Pancreas (tissue), 10 donors: ENCODE measurements around the gene SLC4A5. TPM values are rescaled to one million over a fixed set of nuclear protein-coding genes. Genes with fewer than 3 reads are reported as not detected.
"Not testable (repeated sequence)": the region's sequence is repeated elsewhere in the genome, so short reads cannot be mapped to it uniquely, and the experiment has no call there.

Experiments
- ATAC-seq, 4 donors: fragments of 200-7000 bp; cut with Tn5 transposase; one replicate each; pipeline versions ENCODE4 v1.8.0 to v1.9.1; 2020; ENCODE audit warnings: mild to moderate bottlenecking in 4 of 4, moderate library complexity in 4 of 4
- DNase-seq, 6 donors: peaks; one replicate each; pipeline ENCODE4 v3.0.0-alpha.2; 2020
- FAIRE-seq: peaks from 2 replicates; lab custom pipeline; 2012; peaks lifted over from hg19 to GRCh38; lab: Jason Lieb, UNC
- H3K27ac ChIP-seq, 4 donors: fragments of 200-600 bp; sonication (generic); 1 replicate in 3 of 4; 2 replicates in 1 of 4; pipeline versions ENCODE4 v1.5.0 to v1.8.0; 2020
- H3K27me3 ChIP-seq, 4 donors: fragments of 200-600 bp; one replicate each; pipeline ENCODE4 v1.8.0; 2021
- H3K36me3 ChIP-seq, 3 donors: fragments of 200-600 bp; sonication (generic) in 1 of 3; one replicate each; pipeline versions ENCODE4 v1.5.0 to v1.8.0; 2020 to 2021
- H3K4me1 ChIP-seq, 3 donors: fragments of 200-600 bp; one replicate each; pipeline ENCODE4 v1.8.0; 2021
- H3K4me3 ChIP-seq, 4 donors: fragments of 200-600 bp; sonication (generic) in 2 of 4; one replicate each; pipeline versions ENCODE4 v1.5.0 to v1.8.0; 2020 to 2021
- H3K9me3 ChIP-seq, 4 donors: fragments of 200-600 bp; one replicate each; pipeline ENCODE4 v1.8.0; 2021
- WGBS, 2 donors: extraction: QIAGEN DNeasy Blood & Tissue Kit; methylation state at CpG; one replicate each; pipeline ENCODE4 v1.1.7; 2013; 5-methylcytosine and 5-hydroxymethylcytosine counted together
- intact Hi-C, 3 donors: fragments of 100-400 bp; cut with DNase I; formaldehyde crosslinking; loops; one replicate each; pipeline versions ENCODE4 v1.11.1 to v1.14.2; 2022
- polyA plus RNA-seq, 2 donors: library from polyadenylated mRNA; stranded (reverse); fragments of 200-250 nt; gene quantifications; one replicate each; pipeline ENCODE4 v1.2.3, GENCODE V29; 2013
- total RNA-seq, 6 donors: library from RNA; stranded (reverse); fragmentation: NEBNext Ultra II Directional in 4 of 6; extraction: Animal tissue kit (Norgen Biotek cat#: 25700) in 4 of 6; gene quantifications; one replicate each; pipeline versions ENCODE4 v1.2.1 to v1.2.4, GENCODE V29; 2021 to 2023
- TF ChIP-seq, protein P1 (sequence below), 4 donors: fragments of 200-600 bp; sonication (generic) in 3 of 4; IDR thresholded peaks; one replicate each; pipeline versions ENCODE4 v1.5.0 to v1.8.0; 2021; ENCODE audit warnings: antibody characterized with exemption in 4 of 4
- donor health status: healthy with polysubstance abuse.
- donor health status: DM: no; HTN: no; CAD: no; lungs with moderate emphysema.
- donor health status: DM: no; HTN: no; CAD: no.
- donor health status: control.
- donor health status: control.
- donor health status: Bipolar disorder and iron deficiency.
- donor health status: DM: yes; HTN: yes; CAD: no.
- donor health status: DM: no; HTN: no; CAD: no.
- donor health status: DM: no; HTN: no; CAD: no.
- donor health status: DM: yes; HTN: yes; CAD: no.

The SLC4A5 gene
- total and polyA plus RNA-seq, 8 donors, result 0.60 to 2.2 (median 1.4) TPM

DNA sequence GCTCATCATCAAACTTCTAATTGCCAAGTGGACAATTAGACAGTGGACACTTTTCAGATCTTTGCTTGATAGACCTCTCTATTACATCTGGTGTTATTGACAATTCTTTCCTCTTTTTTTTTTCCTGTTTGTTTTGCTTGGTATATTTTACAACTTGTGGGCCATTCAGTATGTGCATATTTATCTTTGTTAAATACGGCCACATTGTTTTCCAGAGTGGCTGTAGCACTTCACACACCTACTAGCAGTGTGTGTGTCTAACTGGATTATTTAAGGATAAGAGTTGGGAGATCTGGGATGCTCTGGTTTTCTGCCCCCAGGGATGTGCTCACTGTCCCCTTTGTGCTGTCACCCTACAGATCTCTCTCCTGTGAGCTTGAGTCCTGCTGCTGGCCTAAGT, 4.1 kb upstream of the SLC4A5 start:
- TF ChIP-seq, protein P1, sequence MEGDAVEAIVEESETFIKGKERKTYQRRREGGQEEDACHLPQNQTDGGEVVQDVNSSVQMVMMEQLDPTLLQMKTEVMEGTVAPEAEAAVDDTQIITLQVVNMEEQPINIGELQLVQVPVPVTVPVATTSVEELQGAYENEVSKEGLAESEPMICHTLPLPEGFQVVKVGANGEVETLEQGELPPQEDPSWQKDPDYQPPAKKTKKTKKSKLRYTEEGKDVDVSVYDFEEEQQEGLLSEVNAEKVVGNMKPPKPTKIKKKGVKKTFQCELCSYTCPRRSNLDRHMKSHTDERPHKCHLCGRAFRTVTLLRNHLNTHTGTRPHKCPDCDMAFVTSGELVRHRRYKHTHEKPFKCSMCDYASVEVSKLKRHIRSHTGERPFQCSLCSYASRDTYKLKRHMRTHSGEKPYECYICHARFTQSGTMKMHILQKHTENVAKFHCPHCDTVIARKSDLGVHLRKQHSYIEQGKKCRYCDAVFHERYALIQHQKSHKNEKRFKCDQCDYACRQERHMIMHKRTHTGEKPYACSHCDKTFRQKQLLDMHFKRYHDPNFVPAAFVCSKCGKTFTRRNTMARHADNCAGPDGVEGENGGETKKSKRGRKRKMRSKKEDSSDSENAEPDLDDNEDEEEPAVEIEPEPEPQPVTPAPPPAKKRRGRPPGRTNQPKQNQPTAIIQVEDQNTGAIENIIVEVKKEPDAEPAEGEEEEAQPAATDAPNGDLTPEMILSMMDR (IDR thresholded peaks at IDR 0.05), result no peak
- 75 to 76% methylated on average over 1 of the region's 1 CpG for WGBS, 2 donors
- no peak for ATAC-seq
- H3K4me1 ChIP-seq, result no peaks in the 10 kb centered on the region
- H3K36me3 ChIP-seq, result no peaks in the 10 kb centered on the region
- H3K4me3 ChIP-seq, result no peak overlapping the region
- no peak for DNase-seq
- H3K27ac ChIP-seq, result no peak overlapping the region
- intact Hi-C loops, result no loop called here
- FAIRE-seq, result no peak
- H3K9me3 ChIP-seq, result no peaks in the 10 kb centered on the region
- H3K27me3 ChIP-seq, result no peaks in the 10 kb centered on the region

DNA sequence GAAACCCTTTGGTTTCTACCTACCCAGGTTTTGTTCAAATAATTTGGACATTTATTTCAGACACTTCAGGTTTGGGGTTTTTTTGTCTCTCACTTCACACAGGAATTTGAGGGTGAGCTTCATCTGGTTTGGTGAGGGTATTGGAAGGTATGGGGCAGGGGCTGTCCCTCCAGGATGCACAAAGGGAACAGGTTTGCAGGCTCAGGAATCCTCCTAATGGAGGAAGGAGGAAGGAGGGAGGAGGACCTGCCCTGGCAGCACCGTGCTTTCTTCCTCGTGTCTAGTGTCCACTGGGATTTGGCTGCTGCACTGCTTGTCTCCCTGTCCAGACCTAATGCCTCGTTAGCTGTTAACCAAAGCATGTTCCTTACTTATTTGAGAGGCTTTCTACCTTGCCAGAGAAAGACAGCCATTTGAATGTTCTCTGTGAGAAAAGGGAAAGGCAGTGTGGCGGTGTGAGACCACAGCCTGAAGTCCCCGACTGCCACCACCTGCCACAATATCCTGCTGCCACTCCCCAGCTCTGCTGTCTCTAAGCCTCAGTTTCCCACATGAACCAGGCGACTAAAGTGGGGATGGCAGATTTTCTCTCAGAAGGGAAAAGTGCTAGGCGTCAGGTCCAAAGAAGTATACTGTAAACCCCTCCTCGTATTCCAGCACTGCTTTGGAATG, 2.2 kb upstream of the SLC4A5 start:
- 65 to 72% methylated on average over 8 of the region's 8 CpGs for WGBS, 2 donors
- TF ChIP-seq, protein P1 (IDR thresholded peaks at IDR 0.05), result no peak
- H3K9me3 ChIP-seq, result no peaks in the 10 kb centered on the region
- no peaks in the 10 kb centered on the region for H3K36me3 ChIP-seq
- intact Hi-C loops, result no loop called here
- H3K27ac ChIP-seq, result no peak overlapping the region
- ATAC-seq (no peak), FAIRE-seq (no peak), DNase-seq (no peak)
- no peaks in the 10 kb centered on the region for H3K27me3 ChIP-seq
- H3K4me1 ChIP-seq, result no peaks in the 10 kb centered on the region
- no peak overlapping the region for H3K4me3 ChIP-seq

DNA sequence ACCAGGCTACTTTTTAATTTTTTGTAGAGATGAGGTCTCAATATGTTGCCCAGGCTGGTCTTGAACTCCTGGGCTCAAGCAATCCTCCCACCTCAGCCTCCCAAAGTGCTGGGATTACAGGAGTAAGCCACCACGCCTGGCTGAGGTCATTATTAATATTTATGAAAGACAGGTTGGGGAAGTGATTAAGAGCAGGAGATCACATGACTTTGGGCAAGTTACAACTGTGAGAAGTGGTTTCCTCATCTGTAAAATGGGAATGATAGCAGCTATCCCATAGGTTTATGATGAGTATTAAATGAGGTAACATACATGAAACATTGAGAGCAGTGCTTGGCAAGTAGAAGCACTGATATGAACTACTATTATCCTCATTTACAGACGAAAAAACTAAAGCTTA, 7.0 kb downstream of the SLC4A5 start:
- H3K27me3 ChIP-seq, H3K36me3 ChIP-seq, H3K4me1 ChIP-seq, FAIRE-seq, ATAC-seq, H3K27ac ChIP-seq, H3K4me3 ChIP-seq, DNase-seq, H3K9me3 ChIP-seq: not testable (repeated sequence)
- intact Hi-C loops, result loop anchor here in 1 of 3 donors (10.0 kb wide), 1 partner anchor 511 kb away; the partner anchor contains the start of gene STAMBP
- 43 to 44% methylated on average over 2 of the region's 2 CpGs for WGBS, 2 donors

DNA sequence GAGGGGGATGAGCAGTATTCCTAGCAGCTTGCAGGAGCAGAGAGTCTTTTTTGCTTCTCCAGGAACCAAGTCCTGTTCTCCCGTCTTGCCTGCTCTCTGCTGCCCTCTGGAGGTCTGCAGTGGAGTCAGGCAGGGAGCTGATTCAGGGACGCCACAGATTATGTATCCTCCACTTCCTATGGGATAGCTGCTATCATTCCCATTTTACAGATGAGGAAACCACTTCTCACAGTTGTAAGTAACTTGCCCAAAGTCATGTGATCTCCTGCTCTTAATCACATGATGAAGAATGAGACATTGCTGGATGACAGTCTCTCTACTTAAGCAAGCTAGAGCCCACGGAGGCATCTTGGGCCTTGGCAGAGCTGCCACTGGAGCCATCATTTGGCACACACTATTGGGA, 8.3 kb downstream of the SLC4A5 start:
- no peak overlapping the region for H3K27ac ChIP-seq
- no peak overlapping the region for H3K4me3 ChIP-seq
- H3K4me1 ChIP-seq, result no peaks in the 10 kb centered on the region
- no peaks in the 10 kb centered on the region for H3K9me3 ChIP-seq
- FAIRE-seq (no peak), DNase-seq (peak; percentile 48 to 89 (median 76)), ATAC-seq (peak; percentile 77 to 98 (median 94))
- WGBS, 2 donors, result 34 to 36% methylated on average over 3 of the region's 3 CpGs
- H3K36me3 ChIP-seq, result no peaks in the 10 kb centered on the region
- intact Hi-C loops, result loop anchor here in 1 of 3 donors (10.0 kb wide), 1 partner anchor 510 kb away; the partner anchor contains the start of gene STAMBP
- TF ChIP-seq, protein P1 (IDR thresholded peaks at IDR 0.05), result peak; percentile 82 to 96 (median 90)
- H3K27me3 ChIP-seq, result no peaks in the 10 kb centered on the region

DNA sequence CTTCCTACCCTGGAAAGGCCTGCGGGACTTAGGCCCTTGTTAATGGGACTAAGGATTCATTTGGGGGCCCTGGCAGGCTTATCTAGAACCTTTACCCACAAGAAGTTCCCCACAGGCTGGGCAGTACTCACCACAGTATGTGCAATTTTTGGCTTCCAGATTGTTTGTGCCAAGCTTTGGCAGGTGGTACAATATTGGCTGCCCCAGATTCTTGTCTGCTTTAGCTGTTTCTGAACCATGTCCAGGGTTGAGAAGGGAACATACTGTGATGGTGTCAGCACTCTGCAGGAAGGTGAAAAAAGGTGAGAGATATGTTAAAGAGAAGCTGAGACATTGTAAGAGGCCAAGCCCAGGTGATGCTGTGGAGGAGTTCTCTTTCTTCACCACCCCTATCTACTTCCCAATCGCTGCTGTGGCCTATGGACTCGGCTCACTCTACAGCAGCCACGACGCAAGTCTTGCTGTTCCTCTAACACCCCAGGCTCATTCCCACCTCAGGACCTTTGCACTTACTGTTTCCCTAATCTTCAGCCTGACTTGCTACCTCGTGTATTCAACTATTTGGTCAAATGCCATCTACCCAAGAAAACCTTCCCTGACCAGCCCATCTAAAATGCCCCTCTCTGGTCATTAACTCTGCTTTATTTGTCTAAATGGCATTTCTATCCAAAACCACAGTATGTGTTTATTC, 9.2 kb downstream of the SLC4A5 start:
- intact Hi-C loops, result loop anchor here in 1 of 3 donors (10.0 kb wide), 1 partner anchor 509 kb away; the partner anchor contains the start of gene STAMBP
- 83 to 84% methylated on average over 6 of the region's 6 CpGs for WGBS, 2 donors
- TF ChIP-seq, protein P1 (IDR thresholded peaks at IDR 0.05), result no peak
- Histone ChIP-seq H3K27me3 (no peaks in the 10 kb centered on the region), H3K9me3 (no peaks in the 10 kb centered on the region), H3K4me1 (no peaks in the 10 kb centered on the region), H3K36me3 (no peaks in the 10 kb centered on the region), H3K27ac (no peak overlapping the region), H3K4me3 (no peak overlapping the region)
- ATAC-seq (no peak), FAIRE-seq (no peak), DNase-seq (no peak)
